ENCODE results near the gene GPR162.

GRCh38 chr12:6855322-6855721 is 33.7 kb downstream of the GPR162 start:
- TF ChIP-seq CTCF (conservative IDR thresholded peaks at IDR 0.05; ENCODE audit: low read depth, low read length) (no peak), EZH2 (IDR thresholded peaks at IDR 0.05; ENCODE audit: low read length, unreplicated experiment) (no peak), EZH2phosphoT487 (IDR thresholded peaks at IDR 0.05; ENCODE audit: borderline replicate concordance, low read length) (no peak)

Measured in PC-3 (cell line).